ENCODE data around the gene KCNJ2. TPM values are rescaled to one million over a fixed set of nuclear protein-coding genes. Genes with fewer than 3 reads are reported as not detected.

The KCNJ2 gene
- under 0.01 and 1.3 TPM in 2 replicates for total RNA-seq

GRCh38 chr17:70168977-70169708, at the start of gene KCNJ2:
Gene KCNJ2, plus strand, starts transcription at chr17:70169532. Its CDS starts 5,508 bp downstream, at chr17:70175040.

Other genes starting within 250 kb of the KCNJ2 start
- gene KCNJ16, start 94.3 kb upstream of the KCNJ2 start, total RNA-seq, result 0.34 TPM in 1 of 2 replicates, not detected in the other

Data from pericardium fibroblast (primary cell).